Measurements from ENCODE around the gene DEFB129.
"Not testable (repeated sequence)": the region's sequence is repeated elsewhere in the genome, so short reads cannot be mapped to it uniquely, and the experiment has no call there.

The DEFB129 gene, protein sequence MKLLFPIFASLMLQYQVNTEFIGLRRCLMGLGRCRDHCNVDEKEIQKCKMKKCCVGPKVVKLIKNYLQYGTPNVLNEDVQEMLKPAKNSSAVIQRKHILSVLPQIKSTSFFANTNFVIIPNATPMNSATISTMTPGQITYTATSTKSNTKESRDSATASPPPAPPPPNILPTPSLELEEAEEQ

GRCh38 chr20:226958-227357 lies at the start of gene DEFB129:
DEFB129 (plus strand) TSS chr20:227258; CDS start chr20:227289, 31 bp downstream.
- no peak for DNase-seq

GRCh38 chr20:184288-184687 lies 42.8 kb upstream of the DEFB129 start:
- no peak for DNase-seq

- DNase-seq = no peak
These were observed 39.3 kb upstream of the DEFB129 start for GRCh38 chr20:187733-188132.

DNA sequence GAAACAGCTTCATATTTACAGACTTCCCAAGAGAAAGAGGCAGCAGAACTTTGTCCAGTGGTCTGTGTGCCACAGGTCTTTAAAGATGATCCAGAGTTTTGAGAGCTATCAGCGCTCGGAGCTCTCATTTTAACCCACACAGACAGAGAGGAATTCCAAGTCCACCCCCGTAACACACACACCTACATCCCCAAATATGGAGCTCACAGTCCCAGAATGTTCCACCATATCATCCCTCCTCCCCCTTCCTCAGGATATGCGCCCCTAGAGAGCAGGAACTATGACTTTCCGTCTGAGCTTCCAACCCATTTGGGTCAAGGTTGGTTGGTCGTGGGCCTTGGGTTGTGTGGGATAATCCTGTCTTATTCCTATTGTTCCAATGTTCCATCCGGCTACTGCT lies 37.4 kb upstream of the DEFB129 start, which contains the start of gene DEFB128:
Gene DEFB128, minus strand, starts transcription at position 101 of the 400 bp plus-strand sequence. Its CDS starts 88 bp downstream, at position 13.
- DNase-seq = no peak

DNA sequence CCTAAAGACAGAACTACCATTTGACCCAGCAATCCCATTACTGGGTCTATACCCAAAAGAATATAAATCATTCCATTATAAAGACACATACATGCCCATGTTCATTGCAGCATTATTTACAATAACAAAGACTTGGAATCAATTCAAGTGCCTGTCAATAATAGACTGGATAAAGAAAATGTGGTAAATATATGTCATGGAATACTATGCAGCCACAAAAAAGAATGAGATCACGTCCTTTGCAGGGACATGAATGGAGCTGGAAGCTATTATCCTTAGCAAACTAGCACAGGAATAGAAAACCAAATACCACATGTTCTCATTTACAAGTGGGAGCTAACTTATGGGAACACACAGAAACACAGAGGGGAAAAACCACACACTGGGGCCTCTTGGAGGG lies 28.8 kb upstream of the DEFB129 start:
- DNase-seq = no peak

DNA sequence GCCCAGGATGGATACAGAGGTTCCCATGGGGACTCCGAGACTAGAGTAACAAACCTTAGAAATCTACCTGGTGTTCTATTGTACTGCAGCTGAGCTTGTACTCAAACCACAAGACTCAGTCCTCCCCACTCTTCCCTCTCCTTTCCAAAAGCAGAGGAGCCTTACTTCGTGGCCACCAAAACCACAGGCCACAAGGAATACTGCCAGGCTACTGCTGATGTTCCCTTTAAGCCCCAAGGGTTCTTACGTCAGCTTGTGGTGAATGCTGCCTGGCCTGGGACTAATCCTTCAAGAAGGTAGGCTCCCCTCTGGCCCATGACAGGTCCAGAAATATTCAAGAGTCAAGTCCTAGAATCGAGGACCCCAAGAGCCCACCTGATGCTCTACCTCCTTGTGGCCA lies 27.1 kb upstream of the DEFB129 start:
- DNase-seq = no peak

GRCh38 chr20:203630-204029 lies 23.4 kb upstream of the DEFB129 start:
- DNase-seq = not testable (repeated sequence)

DNA sequence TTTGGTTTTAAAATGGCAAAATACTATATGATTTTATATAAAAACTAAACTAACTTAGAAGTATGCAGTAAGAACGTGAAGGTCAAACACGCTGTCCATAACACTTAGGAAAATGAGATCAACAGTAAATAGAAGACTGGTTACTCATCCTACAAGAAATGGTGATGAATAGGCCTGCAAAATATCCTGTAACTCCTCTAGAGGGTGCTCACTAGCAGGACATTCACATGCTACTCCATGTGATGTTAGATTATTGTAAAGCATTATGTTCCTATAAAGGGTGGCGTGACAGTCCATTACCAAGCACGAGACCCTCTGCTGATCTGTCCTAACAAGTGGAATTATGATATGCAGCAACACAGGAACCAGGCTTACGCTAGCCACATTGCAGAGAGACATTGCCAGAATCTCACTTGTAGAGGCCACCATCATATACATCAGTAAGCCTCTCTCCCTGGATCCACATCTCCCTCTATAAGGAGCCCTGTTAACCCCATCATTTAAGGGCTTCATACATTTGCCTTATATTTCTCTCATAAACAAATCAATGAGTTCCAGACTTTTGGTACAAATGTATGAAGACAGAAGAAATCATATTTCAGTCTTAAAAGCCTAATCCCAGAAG lies 18.0 kb upstream of the DEFB129 start:
- no peak for DNase-seq

- no peak for DNase-seq
These were observed 16.1 kb upstream of the DEFB129 start for GRCh38 chr20:210809-211502.

DNA sequence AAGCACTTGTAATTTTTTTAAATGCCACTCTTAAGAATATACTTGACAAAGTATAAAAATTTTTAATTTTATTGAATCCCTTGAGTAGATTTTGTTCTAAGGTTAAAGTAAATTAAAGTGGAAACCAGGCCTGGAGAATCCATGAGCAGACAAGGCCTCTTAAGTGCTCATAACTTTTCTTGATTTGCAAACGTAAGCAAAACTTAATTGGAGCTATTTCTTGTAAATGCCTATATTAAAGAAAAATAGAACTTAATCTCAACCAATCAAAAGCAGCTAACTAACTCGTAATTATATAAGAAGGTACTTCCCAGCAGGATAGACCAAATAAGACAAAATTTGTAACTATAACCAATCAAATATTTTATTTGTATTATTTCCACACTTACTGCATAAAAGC lies 12.7 kb upstream of the DEFB129 start:
- no peak for DNase-seq

- DNase-seq = no peak
These were observed 11.3 kb upstream of the DEFB129 start for GRCh38 chr20:215796-216195.

DNA sequence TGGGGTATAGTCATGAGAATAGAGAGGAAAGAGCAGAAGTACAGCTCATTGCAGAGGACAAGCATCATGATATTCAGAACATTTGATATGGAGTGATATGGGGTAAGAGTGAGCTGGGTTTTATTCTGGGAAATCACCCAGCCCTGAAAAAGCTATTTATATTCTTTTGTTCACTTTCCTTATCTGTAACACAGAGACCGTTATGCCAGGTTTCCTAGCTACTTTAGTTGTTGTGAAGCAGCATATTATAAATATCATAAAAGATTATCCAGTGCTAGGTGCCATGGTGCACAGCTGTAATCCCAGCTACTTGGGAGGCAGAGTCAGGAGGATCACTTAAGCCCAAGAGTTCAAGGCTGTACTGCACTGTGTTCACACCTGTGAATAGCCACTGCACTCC lies 9.8 kb upstream of the DEFB129 start:
- no peak for DNase-seq

DNA sequence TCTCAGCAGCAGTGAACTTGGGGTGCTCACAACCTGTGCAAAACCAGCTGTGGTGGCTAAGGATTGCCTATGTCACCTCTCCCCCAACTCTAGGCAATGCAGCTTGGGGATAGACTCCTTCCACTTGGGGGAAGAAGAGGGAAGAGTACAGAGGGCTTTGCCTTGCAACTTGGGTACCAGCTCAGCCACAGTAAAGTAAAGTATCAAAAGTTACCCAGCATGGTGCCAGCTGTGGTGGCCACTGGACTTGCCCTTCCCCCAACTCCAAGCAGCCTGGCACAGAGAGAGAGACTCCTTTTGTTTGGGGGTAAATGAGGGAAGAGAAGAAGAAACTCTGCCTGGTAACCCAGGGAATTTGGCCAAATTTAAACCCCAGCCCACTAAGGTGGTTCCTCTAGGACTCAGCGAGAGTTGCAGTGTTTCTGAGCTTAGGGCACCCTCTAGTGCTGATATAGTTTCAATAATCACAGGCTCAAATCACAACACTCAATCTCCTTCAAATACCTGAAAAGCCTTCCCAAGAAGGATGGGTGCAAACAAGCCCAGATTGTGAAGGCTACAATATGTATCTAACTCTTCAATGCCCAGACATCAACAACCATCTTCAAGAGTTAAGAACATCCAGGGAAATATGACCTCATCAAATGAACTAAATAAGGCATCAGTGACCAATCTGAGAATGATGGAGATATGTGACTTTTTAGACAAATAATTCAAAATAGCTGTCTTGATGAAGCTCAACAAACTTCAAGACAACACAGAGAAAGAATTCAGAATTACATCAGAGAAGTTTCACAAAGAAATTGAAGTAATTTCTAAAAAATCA lies 7.6 kb upstream of the DEFB129 start:
- no peak for DNase-seq

DNA sequence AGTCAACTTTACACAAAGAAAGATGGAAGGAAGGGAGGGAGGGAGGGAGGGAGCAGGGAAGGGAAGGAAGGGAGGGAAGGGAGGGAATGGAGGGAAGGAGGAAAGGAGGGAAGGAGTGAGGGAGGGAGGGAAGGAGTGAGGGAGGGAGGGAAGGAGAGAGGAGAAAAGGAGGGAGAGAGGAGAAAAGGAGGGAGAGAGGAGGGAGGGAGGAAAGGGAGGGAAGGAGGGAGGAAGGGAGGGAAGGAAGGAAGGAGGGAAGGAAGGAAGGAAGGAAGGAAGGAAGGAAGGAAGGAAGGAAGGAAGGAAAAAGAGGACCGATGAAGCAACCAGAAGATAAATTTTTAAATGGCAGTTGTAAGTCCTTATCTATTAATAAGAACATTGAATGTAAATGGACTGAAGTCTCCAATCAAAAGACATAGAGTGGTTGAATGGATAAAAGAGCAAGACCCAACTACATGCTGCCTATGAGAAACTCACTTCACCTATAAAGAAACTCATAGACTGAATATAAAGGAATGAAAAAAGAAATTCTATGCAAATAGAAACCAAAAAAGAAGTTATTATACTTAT lies 5.7 kb upstream of the DEFB129 start:
- no peak for DNase-seq

DNA sequence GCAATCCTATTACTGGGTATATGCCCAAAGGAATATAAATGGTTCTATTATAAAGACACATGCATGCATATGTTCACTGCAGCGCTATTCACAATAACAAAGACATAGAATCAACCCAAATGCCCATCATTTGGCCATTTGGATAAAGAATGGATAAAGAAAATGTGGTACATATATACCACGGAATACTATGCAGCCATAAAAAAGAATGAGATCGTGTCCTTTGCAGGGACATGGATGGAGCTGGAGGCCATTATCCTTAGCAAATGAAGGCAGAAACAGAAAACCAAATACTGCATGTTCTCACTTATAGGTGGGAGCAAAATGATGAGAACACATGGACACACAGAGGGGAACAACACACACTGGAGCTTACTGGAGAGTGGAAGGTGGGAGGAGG lies 1.2 kb upstream of the DEFB129 start:
- not testable (repeated sequence) for DNase-seq

DNA sequence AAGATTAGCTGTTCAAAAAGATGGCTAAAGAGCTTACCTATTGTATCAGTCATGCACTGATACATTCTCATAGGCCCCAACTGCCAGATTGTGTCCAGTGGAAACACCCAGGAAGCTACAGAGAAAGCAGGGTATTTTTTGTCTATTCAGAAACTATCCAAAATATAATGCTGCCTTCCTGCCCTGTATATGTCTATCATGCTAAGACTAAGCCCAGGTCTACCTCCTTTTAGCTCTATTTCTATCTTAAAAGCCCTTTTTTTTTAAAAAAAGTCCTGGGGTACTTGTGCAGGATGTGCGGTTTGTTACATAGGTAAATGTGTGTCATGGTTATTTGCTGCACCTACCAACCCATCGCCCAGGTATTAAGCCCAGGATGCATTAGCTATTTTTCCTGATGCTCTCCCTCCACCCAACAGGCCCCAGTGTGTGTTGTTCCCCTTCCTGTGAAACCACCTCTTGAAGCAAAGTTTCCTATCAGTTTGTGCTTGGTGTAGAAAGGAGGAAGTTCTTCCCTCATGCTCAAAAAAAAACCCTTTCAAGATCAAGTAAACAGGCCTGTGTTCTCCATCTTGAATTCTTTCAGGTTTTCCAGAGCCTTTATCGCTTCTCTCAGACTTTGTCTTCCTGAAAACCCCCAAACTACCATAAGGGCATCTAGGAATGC lies 514 bp downstream of the DEFB129 start:
- DNase-seq = no peak

DNA sequence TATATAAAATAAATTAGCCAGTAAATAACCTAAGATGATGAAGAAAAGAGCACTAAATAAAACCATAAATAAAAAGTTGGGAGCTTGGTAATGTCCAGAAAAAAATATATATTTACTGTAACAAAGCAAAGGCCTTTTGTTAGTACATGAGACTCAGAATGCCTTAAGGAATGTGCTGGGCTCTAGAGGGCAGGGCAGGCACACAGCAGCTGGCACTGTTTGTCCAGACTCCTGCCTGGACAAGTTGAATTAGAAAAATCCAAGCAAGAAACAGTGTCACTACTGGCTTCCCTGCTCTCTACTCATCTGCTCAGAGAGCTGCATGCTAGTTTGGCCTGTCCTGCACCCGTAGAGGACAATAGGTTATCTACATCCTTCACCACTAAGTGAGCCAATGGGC lies 8.8 kb downstream of the DEFB129 start:
- DNase-seq = no peak

DNA sequence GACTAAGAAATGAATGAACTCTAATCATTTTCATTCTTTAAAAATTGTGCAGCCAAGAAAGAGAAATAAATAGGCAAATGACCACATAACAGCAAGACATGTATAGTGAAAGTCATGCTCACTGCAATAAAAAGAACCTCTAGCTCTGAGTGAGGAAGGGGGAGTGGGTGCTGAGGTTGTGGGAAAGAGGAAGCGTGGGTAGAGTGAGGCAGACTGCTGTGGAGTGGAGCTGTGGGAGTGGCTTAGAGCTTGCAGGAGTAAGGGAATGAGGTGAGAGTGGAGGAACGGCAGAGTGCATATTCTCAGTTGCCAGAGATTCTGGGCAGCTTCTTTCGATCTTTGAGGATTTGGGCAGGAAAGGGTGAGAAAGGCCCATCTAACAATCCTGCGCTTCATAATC lies 10.4 kb downstream of the DEFB129 start:
- DNase-seq = peak; percentile 37

DNA sequence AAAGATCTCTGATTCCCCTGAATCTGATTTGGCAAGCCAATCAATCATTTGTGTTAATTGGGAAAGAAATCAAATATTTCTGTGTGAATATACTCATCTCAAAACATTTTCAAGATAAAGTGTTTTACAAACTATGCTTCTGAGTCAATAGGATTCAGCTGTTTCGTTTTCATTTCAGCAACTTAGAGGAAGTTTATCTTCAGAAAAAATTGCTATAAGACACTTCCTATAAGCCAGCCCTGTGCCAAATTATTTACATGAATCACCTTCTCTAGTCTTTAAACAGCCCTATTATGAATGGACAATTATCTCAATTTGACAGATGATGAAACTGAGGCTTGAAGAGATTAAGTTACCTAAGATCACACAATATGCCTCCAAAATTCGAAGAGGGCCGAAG lies 10.9 kb downstream of the DEFB129 start:
- DNase-seq = no peak

DNA sequence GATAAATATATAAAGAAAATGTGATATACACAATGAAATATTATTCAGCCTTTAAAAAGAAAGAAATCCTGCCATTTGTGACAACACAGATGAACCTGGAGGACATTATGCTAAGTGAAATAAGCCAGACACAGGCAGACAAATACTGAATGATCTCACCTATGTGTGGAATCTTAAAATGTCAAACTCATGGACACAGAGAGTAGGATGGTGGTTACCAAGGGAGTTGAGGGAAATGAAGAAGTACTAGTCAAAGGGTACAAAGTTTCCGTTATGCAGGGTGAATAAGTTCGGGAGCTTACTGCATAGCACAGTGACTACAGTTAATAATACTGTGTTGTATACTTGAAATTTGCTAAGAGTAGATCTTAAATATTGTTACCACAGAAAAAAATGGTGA lies 15.8 kb downstream of the DEFB129 start:
- no peak for DNase-seq

GRCh38 chr20:251354-251753 lies 24.3 kb downstream of the DEFB129 start:
- DNase-seq = no peak

DNA sequence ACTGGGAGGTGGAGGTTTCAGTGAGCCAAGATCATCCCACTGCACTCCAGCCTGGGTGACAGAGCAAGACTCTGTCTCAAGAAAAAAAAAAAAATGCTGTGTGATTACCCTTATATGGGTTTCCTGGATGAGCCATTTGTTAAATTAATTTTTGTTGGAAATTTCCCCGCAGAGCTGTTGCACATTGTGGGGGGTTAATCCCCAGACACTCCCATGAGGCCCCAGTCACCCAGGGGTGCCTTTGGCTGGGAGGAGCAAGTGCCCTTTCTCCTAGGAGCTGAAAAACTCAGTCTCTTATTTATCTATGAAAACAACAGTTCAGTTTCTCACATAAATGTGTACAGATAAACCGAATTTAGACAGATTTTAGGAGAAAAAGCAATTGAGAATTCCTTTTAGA lies 25.7 kb downstream of the DEFB129 start:
- DNase-seq = no peak

- DNase-seq = not testable (repeated sequence)
These were observed 26.4 kb downstream of the DEFB129 start for GRCh38 chr20:253447-253846.

Measured in CD4-positive, alpha-beta T cell treated with Interferon gamma for 1 hour (primary cell).